HEK293 (cell line): ENCODE data around the gene MIA2.
"Not testable (repeated sequence)": the region's sequence is repeated elsewhere in the genome, so short reads cannot be mapped to it uniquely, and the experiment has no call there.

Experiments
- CTCF ChIP-seq: fragments of 450-650 bp; formaldehyde crosslinking; IDR thresholded peaks from 2 replicates; pipeline ENCODE4 v1.5.1; 2016; ENCODE audit warnings: missing biosample characterization, missing genetic modification characterization
- SETDB1 ChIP-seq: IDR thresholded peaks from one replicate; pipeline ENCODE4 v1.6.1; 2017; ENCODE audit warnings: mild to moderate bottlenecking, low read length, moderate library complexity, mixed read lengths; ENCODE audit not compliant: insufficient read length
- SP2 ChIP-seq: fragments of 450-650 bp; formaldehyde crosslinking; IDR thresholded peaks from 2 replicates; pipeline ENCODE4 v1.5.1; 2016; ENCODE audit warnings: missing biosample characterization, missing genetic modification characterization
- ZNF10 ChIP-seq: fragments of 450-650 bp; formaldehyde crosslinking; IDR thresholded peaks from 2 replicates; pipeline ENCODE4 v1.5.1; 2017; ENCODE audit warnings: missing biosample characterization, missing genetic modification characterization
- ZNF335 ChIP-seq: fragments of 450-650 bp; formaldehyde crosslinking; conservative IDR thresholded peaks from 2 replicates; pipeline ENCODE4 v1.5.1; 2016; ENCODE audit warnings: missing biosample characterization, missing genetic modification characterization
- ZNF548 ChIP-seq: fragments of 450-650 bp; formaldehyde crosslinking; IDR thresholded peaks from 2 replicates; pipeline ENCODE4 v1.5.1; 2016; ENCODE audit warnings: missing biosample characterization, missing genetic modification characterization
- ZNF701 ChIP-seq: fragments of 450-650 bp; formaldehyde crosslinking; IDR thresholded peaks from 2 replicates; pipeline ENCODE4 v1.5.1; 2016; ENCODE audit warnings: missing biosample characterization, missing genetic modification characterization
- ZNF830 ChIP-seq: fragments of 450-650 bp; IDR thresholded peaks from 2 replicates; pipeline ENCODE4 v1.5.0; 2018; ENCODE audit warnings: missing biosample characterization, missing genetic modification characterization, low read depth, mild to moderate bottlenecking, moderate library complexity
- TF ChIP-seq, protein P1 (sequence below): fragments of 450-650 bp; formaldehyde crosslinking; IDR thresholded peaks from 2 replicates; pipeline ENCODE4 v1.5.1; 2017; ENCODE audit warnings: missing biosample characterization, missing genetic modification characterization
- TF ChIP-seq, protein P2 (sequence below): IDR thresholded peaks from 2 replicates; pipeline ENCODE4 v1.6.1; 2011; ENCODE audit warnings: mild to moderate bottlenecking, low read depth, low read length, borderline replicate concordance

DNA sequence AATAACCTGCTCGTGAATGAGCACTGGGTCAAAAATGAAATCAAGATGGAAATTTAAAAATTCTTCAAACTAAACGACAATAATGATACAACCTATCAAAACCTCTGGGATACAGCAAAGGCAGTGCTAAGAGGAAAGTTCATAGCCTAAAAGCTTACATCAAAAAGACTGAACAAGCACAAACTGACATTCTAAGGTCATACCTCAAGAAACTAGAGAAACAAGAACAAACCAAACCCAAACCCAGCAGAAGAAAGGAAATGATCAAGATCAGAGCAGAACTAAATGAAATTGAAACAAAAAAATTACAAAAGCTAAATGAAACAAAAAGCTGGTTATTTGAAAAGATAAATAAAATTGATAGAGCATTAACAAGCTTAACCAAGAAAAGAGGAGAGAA lies 26.3 kb upstream of the MIA2 start:
- not testable (repeated sequence) for TF ChIP-seq CTCF; ZNF10 (tag by site-specific recombination); SP2; ZNF830; ZNF335; ZNF701; ZNF548 (tag by site-specific recombination); SETDB1
- TF ChIP-seq, protein P1, sequence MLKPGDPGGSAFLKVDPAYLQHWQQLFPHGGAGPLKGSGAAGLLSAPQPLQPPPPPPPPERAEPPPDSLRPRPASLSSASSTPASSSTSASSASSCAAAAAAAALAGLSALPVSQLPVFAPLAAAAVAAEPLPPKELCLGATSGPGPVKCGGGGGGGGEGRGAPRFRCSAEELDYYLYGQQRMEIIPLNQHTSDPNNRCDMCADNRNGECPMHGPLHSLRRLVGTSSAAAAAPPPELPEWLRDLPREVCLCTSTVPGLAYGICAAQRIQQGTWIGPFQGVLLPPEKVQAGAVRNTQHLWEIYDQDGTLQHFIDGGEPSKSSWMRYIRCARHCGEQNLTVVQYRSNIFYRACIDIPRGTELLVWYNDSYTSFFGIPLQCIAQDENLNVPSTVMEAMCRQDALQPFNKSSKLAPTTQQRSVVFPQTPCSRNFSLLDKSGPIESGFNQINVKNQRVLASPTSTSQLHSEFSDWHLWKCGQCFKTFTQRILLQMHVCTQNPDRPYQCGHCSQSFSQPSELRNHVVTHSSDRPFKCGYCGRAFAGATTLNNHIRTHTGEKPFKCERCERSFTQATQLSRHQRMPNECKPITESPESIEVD: not testable (repeated sequence)
- TF ChIP-seq, protein P2, sequence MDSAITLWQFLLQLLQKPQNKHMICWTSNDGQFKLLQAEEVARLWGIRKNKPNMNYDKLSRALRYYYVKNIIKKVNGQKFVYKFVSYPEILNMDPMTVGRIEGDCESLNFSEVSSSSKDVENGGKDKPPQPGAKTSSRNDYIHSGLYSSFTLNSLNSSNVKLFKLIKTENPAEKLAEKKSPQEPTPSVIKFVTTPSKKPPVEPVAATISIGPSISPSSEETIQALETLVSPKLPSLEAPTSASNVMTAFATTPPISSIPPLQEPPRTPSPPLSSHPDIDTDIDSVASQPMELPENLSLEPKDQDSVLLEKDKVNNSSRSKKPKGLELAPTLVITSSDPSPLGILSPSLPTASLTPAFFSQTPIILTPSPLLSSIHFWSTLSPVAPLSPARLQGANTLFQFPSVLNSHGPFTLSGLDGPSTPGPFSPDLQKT: not testable (repeated sequence)
